Transverse colon (tissue), 4 donors: ENCODE measurements around the gene SYT7.

Experiments used
- EP300 ChIP-seq: sonication (generic); formaldehyde crosslinking; IDR thresholded peaks from one replicate; pipeline ENCODE4 v1.6.1; 2017; ENCODE audit warnings: antibody characterized with exemption, low read depth
- POLR2A ChIP-seq: fragments of 450-650 bp; IDR thresholded peaks from one replicate; pipeline ENCODE4 v1.6.1; 2016; ENCODE audit warnings: antibody characterized with exemption, mild to moderate bottlenecking, moderate library complexity
- POLR2AphosphoS5 ChIP-seq, 3 donors: sonication (generic); formaldehyde crosslinking; IDR thresholded peaks; one replicate each; pipeline ENCODE4 v1.6.1; 2016; ENCODE audit warnings: antibody characterized with exemption in 3 of 3
- TF ChIP-seq, protein P1 (sequence below), 5 experiments: fragments of 200-600 bp in 3 of 5; fragments of 450-650 bp in 2 of 5; sonication (generic) in 3 of 5; IDR thresholded peaks; 1 replicate in 2 of 5; 2 replicates in 3 of 5; pipeline ENCODE4 v1.5.1; 2016 to 2017; ENCODE audit warnings: antibody characterized with exemption in 5 of 5, inconsistent platforms in 3 of 5, mild to moderate bottlenecking in 2 of 5, moderate library complexity in 1 of 5

GRCh38 chr11:61503135-61503770 lies 77.6 kb downstream of the SYT7 start:
- TF ChIP-seq, protein P1, sequence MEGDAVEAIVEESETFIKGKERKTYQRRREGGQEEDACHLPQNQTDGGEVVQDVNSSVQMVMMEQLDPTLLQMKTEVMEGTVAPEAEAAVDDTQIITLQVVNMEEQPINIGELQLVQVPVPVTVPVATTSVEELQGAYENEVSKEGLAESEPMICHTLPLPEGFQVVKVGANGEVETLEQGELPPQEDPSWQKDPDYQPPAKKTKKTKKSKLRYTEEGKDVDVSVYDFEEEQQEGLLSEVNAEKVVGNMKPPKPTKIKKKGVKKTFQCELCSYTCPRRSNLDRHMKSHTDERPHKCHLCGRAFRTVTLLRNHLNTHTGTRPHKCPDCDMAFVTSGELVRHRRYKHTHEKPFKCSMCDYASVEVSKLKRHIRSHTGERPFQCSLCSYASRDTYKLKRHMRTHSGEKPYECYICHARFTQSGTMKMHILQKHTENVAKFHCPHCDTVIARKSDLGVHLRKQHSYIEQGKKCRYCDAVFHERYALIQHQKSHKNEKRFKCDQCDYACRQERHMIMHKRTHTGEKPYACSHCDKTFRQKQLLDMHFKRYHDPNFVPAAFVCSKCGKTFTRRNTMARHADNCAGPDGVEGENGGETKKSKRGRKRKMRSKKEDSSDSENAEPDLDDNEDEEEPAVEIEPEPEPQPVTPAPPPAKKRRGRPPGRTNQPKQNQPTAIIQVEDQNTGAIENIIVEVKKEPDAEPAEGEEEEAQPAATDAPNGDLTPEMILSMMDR (IDR thresholded peaks at IDR 0.05): no peak
- TF ChIP-seq POLR2A (no peak), POLR2AphosphoS5 (IDR thresholded peaks at IDR 0.05) (no peak), EP300 (no peak)
